Heart left ventricle (tissue), 16 donors: ENCODE data around the gene MACF1. TPM values are rescaled to one million over a fixed set of nuclear protein-coding genes. Genes with fewer than 3 reads are reported as not detected.

Experiments
- ATAC-seq, 4 donors: fragments of 200-7000 bp; cut with Tn5 transposase; one replicate each; pipeline ENCODE4 v1.9.1; 2020 to 2022; ENCODE audit warnings: moderate library complexity in 4 of 4, mild to moderate bottlenecking in 3 of 4, moderate number of reproducible peaks in 1 of 4
- DNase-seq, 5 donors: peaks; one replicate each; pipeline ENCODE4 v3.0.0-alpha.2; 2020
- H3K27ac ChIP-seq, 12 donors: fragments of 200-600 bp; sonication (generic) in 4 of 12; one replicate each; pipeline versions ENCODE4 v1.5.0 to v1.8.0; 2016 to 2022; ENCODE audit warnings: mild to moderate bottlenecking in 2 of 12
- H3K27me3 ChIP-seq, 9 donors: fragments of 200-600 bp; sonication (generic) in 2 of 9; one replicate each; pipeline versions ENCODE4 v1.5.1 to v1.8.0; 2016 to 2022; ENCODE audit warnings: mild to moderate bottlenecking in 3 of 9
- H3K36me3 ChIP-seq, 9 donors: fragments of 200-600 bp; sonication (generic) in 2 of 9; one replicate each; pipeline versions ENCODE4 v1.5.0 to v1.8.0; 2018 to 2022; ENCODE audit warnings: mild to moderate bottlenecking in 2 of 9
- H3K4me1 ChIP-seq, 12 donors: fragments of 200-600 bp; sonication (generic) in 4 of 12; one replicate each; pipeline versions ENCODE4 v1.5.0 to v1.8.0; 2016 to 2022; ENCODE audit warnings: mild to moderate bottlenecking in 3 of 12
- H3K4me3 ChIP-seq, 12 donors: fragments of 200-600 bp; sonication (generic) in 4 of 12; one replicate each; pipeline versions ENCODE4 v1.5.0 to v1.8.0; 2017 to 2022; ENCODE audit warnings: mild to moderate bottlenecking in 9 of 12, moderate library complexity in 4 of 12
- H3K9me3 ChIP-seq, 12 donors: fragments of 200-600 bp; sonication (generic) in 4 of 12; one replicate each; pipeline versions ENCODE4 v1.5.0 to v1.8.0; 2016 to 2022; ENCODE audit warnings: mild to moderate bottlenecking in 1 of 12
- CTCF ChIP-seq, 12 donors: fragments of 200-600 bp; sonication (generic) in 4 of 12; IDR thresholded peaks; one replicate each; pipeline versions ENCODE4 v1.5.0 to v1.8.0; 2018 to 2022; ENCODE audit warnings: antibody characterized with exemption in 12 of 12, mild to moderate bottlenecking in 5 of 12
- POLR2A ChIP-seq, 2 donors: fragments of 450-650 bp; IDR thresholded peaks; one replicate each; pipeline ENCODE4 v1.6.1; 2017; ENCODE audit warnings: antibody characterized with exemption in 2 of 2, mild to moderate bottlenecking in 2 of 2, moderate library complexity in 2 of 2
- WGBS, 4 donors: extraction: QIAGEN DNeasy Blood & Tissue Kit in 2 of 4; methylation state at CpG; one replicate each; pipeline versions ENCODE4 v1.1.5 to v1.1.7; 2013 to 2018; 5-methylcytosine and 5-hydroxymethylcytosine counted together
- intact Hi-C, 10 donors: fragments of 100-400 bp; cut with DNase I; formaldehyde crosslinking; loops; one replicate each; pipeline versions ENCODE4 v1.11.1 to v1.14.2; 2022
- polyA plus RNA-seq, 2 donors: library from polyadenylated mRNA; stranded (reverse); fragments of 200-250 nt; gene quantifications; one replicate each; pipeline ENCODE4 v1.2.3, GENCODE V29; 2013
- total RNA-seq, 9 donors: library from RNA; depleted of rRNA in 2 of 9; stranded (reverse); fragments of >200 nt in 2 of 9; fragmentation: NEBNext Ultra II Directional in 3 of 9; extraction: Animal tissue kit (Norgen Biotek cat#: 25700) in 3 of 9; gene quantifications; one replicate each; pipeline versions ENCODE4 v1.1.0 to v1.2.4, GENCODE V29; 2016 to 2023
- donor health status: ischemic (EF 13 %, LVEDD 7.1; RV severe dilation, severe dysfunction).
- donor health status: healthy with polysubstance abuse.
- donor health status: DM: no; HTN: yes; CAD: no.
- donor health status: DM: no; HTN: no; CAD: no.
- donor health status: ischemic (EF 25% LVEDD 6.9; RV normal size, moderate dysfunction).
- donor health status: ischemic (EF 25% LVEDD 5.7; RV mildly dilated, moderate dysfunction).
- donor health status: healthy.
- donor health status: DM: yes; HTN: yes; CAD: no.
- donor health status: ischemic (EF 35%, LVEDD 5.7; RV mildly dilated, moderate dysfunction).
- donor health status: nonischemic (EF 11% LVEDD 7.7; RV severe dilation, severe dysfunction).
- donor health status: DM: yes; HTN: yes; CAD: no.
- donor health status: PGD.
- donor health status: ischemic (EF 29% LVEDD 5.4; RV normal size, mild dysfunction).
- donor health status: nonischemic (EF 23%, LVEDD 6.1; RV moderate dilation, normal function).

MACF1 gene
- total and polyA plus RNA-seq, 11 donors = 102 to 436 (median 251) TPM

DNA sequence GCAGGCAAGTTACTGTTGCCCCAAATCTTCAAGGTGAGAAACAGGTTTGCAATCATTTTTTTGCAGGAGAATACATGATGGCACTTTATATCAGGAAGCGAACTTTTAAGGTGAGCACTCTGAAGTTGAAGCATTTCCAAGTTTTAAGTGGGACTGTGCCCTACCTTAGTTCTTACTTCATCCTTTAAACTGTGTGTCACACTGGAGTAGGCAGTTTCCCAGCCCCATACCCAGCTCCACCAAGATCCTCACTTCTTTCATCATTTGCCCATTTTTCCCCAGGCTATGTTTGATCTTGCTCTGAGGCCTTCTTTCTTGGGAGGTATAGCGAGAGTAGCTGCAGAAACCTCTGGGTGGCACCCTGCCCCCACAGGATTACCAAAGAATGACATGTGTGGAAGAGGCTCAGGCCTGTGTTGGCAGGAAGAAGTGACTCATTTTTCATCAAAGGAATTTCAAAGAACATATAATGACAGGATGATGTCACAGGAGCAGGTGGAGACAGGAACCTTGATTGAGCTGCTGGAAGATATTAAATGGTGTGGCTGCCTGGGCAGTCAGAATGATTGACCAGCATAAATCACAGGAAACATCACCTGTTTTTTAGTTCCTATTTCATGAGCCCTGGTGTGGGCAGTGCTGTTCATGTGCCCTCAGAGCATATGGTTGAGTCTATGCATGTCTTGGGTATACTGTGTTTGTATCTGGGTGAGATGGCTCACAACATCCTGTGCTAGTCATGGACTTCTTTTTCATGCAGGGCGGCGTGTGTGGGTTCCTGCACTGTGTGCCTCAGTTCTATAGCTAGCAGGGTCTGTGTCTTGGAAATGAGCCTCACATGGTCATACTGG, 20.8 kb upstream of the MACF1 start:
- 80 to 86% (median 84%) methylated on average over 4 of the region's 4 CpGs for WGBS, 4 donors
- no peaks in the 10 kb centered on the region for H3K9me3 ChIP-seq
- H3K4me1 ChIP-seq = peaks cover 2 to 37% (median 25%) of the 10 kb centered on the region in 12 donors
- TF ChIP-seq CTCF (IDR thresholded peaks at IDR 0.05) = peak in 11 of 12 donors; percentile 11 to 56 (median 37)
- no peak for TF ChIP-seq POLR2A (IDR thresholded peaks at IDR 0.05)
- H3K27ac ChIP-seq = peak overlapping the region in 5 of 12 donors; percentile 33 to 72 (median 43)
- DNase-seq = peak in 4 of 5 donors; percentile 32 to 62 (median 34)
- ATAC-seq = peak; percentile 66 to 86 (median 77)
- H3K4me3 ChIP-seq = no peak overlapping the region
- intact Hi-C loops = loop anchor here in 3 of 10 donors (5.0 to 10.0 kb wide), 2 partner anchors 41 to 49 kb away; no protein-coding TSS in a partner anchor
- no peaks in the 10 kb centered on the region for H3K36me3 ChIP-seq
- no peaks in the 10 kb centered on the region for H3K27me3 ChIP-seq

- no peaks in the 10 kb centered on the region for H3K36me3 ChIP-seq
- H3K9me3 ChIP-seq = no peaks in the 10 kb centered on the region
- intact Hi-C loops = loop anchor here in 3 of 10 donors (5.0 to 10.0 kb wide), 2 partner anchors 42 to 50 kb away; no protein-coding TSS in a partner anchor
- ATAC-seq (no peak), DNase-seq (no peak)
- peaks cover 0 to 36% (median 22%) of the 10 kb centered on the region in 12 donors for H3K4me1 ChIP-seq
- TF ChIP-seq POLR2A (IDR thresholded peaks at IDR 0.05) (no peak), CTCF (IDR thresholded peaks at IDR 0.05) (no peak)
- WGBS, 4 donors = 96 to 99% (median 97%) methylated on average over 3 of the region's 3 CpGs
- H3K27ac ChIP-seq = peak overlapping the region in 4 of 12 donors; percentile 33 to 72 (median 46)
- H3K27me3 ChIP-seq = no peaks in the 10 kb centered on the region
- no peak overlapping the region for H3K4me3 ChIP-seq
These were observed 20.1 kb upstream of the MACF1 start for GRCh38 chr1:39184354-39184818.

DNA sequence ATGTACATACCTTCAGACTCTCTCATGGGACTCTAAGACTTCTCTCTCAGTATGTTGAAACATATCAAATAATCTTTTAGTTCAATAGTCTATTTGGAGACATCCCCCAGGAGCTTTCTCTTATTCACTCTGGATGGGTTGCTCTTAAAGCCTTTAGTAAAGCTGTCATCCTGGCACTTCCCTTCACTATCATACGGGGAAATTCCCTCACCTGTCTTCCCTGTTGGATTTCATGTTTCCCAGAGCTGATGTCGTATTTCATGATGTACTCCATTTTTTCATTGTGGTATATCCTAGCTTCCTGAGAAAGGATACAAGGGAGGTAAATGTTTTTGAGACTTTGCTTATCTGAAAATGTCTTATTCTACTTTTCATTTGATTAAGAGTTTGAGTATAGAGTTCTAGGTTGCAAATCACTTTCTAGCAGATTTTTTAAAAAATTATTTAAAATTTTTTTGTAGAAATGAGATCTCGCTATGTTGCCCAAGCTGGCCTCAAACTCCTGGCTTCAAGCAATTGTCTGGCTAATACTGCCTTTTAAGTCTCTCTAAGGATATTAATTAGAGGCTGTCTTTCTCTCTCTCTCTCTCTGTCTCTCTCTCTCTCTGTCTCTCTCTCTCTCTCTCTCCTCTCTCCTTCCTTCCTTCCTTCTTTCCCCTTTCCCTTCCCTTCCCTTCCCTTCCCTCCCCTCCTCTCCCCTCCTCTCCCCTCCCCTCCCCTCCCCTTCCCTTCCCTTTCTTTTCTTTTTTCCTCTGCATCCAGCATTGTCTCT, 17.0 kb upstream of the MACF1 start:
- Histone ChIP-seq H3K36me3 (no peaks in the 10 kb centered on the region), H3K27ac (peak overlapping the region in 1 of 12 donors; percentile 91), H3K9me3 (no peaks in the 10 kb centered on the region), H3K4me3 (no peak overlapping the region), H3K27me3 (no peaks in the 10 kb centered on the region), H3K4me1 (peaks cover 3 to 57% (median 28%) of the 10 kb centered on the region in 12 donors)
- 68 to 81% (median 77%) methylated on average over 3 of the region's 3 CpGs for WGBS, 4 donors
- no peak for TF ChIP-seq CTCF (IDR thresholded peaks at IDR 0.05)
- TF ChIP-seq POLR2A (IDR thresholded peaks at IDR 0.05) = no peak
- ATAC-seq (no peak), DNase-seq (no peak)
- intact Hi-C loops = loop anchor here in 3 of 10 donors (5.0 to 10.0 kb wide), 2 partner anchors 53 to 80 kb away; no protein-coding TSS in a partner anchor
